HG03520 (cell line): ENCODE measurements around the gene PPFIBP2.

Experiments
- ATAC-seq: cut with Tn5 transposase; IDR thresholded peaks from one replicate; pipeline ENCODE4 v1.9.1; 2021; ENCODE audit warnings: mild to moderate bottlenecking, moderate library complexity; ENCODE audit not compliant: unreplicated experiment

The PPFIBP2 gene

DNA sequence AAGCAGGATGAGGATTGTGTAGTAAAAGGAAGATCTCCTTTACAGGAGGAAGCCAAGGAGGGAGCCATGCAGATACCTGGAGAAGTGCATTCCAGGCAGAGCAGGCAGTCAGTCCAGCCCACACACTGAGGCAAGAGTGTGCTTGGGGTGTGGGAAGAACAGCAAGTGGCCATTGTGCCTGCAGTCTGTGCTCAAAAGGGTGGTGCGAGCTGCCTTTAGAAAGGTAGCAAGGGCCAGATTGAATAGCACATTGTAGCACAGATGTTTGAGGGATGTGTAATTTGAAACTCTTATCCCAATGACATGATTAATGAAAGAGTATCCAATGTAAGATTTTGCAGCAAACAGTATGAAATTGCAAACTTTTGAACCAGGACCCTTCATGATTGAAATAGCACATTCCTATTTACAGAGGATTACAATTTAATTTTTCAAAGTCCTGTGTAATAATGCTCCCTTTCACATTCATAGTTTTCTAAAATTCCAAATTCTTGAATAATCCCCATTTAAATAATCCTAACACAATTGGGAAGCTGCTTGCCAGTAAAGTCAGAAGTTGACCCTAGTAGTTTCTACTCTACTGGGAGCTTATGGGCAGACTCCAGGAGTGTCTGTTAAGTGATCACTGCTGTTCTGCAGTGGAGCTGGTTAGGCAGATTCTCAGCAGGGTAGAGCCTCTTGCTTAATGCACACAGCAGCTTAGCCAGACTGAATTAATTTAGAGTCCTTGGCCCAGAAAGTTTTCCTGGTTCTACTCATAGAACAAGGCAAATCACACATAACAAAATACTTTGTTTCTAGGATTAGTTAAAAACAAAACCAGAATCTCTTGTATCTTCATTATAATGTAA, 81.4 kb downstream of the PPFIBP2 start:
- no peak for ATAC-seq

GRCh38 chr11:7595951-7596350, 82.2 kb downstream of the PPFIBP2 start:
- ATAC-seq = no peak

DNA sequence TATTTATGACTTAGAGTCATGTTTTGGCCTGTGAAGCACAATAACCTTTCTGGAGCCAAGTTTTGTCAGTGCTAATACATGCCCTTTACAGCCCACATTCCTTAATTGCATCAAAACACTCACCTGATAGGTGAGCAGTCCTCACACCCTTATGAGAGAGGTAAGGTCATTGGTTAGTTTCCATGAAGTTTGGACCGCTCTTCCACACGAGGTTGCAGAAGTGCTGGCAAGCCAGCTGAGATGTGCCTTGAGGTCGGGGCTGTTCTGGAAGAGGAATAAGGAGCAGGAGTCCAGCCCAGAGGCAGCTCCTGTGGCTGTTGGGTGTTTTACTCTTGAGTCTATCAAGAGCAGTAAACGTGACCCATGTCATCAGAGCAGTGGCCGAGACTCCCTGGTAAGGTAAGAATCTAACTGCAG, 83.2 kb downstream of the PPFIBP2 start:
- ATAC-seq = no peak

DNA sequence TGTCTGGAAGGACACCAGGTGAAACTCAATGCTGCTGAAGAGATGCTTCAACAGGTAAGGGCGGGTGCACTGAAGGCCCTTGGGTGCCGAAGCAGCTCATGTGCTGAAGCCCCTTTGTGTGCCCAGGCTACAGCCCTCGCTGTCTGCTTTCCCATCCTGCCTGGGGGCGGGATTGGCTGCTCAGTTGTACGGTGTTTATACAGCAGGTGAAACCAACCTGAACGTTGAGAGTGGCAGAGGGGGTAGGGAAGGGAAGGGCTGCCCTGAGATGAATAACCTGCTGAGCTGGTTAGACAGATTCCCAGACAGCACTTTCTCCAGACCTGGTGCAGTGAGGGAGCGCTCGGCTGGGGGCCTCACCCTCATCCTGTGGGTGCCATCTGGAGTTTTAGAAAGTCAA, 83.8 kb downstream of the PPFIBP2 start:
- no peak for ATAC-seq

- no peak for ATAC-seq
Observed at GRCh38 chr11:7599209-7599608, 85.4 kb downstream of the PPFIBP2 start.

- ATAC-seq = no peak
Observed at GRCh38 chr11:7600205-7600775, 86.5 kb downstream of the PPFIBP2 start.

- ATAC-seq = no peak
Observed at GRCh38 chr11:7603031-7603781, 89.4 kb downstream of the PPFIBP2 start.

GRCh38 chr11:7604331-7604955, 90.6 kb downstream of the PPFIBP2 start:
- ATAC-seq = no peak

DNA sequence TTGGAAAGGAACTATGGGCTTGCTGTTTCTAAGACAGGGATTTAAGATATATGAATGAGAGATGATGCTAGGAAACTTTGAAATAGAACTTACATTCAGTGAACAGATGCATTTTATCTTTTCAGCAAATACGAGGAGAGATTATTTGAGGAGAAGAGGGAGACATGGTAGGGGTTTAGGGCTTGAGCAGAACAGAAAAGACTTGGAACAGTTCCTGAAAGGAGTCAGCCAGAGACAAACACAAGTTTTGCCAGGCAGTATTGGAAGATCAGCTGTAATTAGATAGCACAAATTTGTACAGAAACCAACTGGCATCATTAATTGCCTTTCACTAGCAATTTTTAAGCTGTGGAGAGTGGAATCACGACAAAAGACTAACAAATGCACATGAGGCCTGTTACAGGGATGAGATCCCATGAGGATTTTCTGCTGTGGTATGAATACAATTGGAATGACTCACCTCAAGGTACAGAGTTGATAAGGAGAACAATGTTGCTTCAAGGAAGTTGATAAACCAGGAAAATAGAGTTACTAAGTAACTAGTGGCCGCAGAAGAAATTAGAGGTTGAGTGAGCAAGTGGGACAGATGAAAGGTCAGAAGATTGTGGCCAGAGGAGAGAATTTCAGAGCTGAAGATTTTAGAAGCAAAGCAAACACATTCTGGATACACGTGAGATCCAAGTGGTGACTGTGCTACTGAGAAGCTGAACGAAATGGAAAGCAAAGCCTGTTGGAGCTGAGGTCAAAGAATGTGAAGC, 91.6 kb downstream of the PPFIBP2 start:
- no peak for ATAC-seq

GRCh38 chr11:7606496-7606895, 92.7 kb downstream of the PPFIBP2 start:
- ATAC-seq = no peak

DNA sequence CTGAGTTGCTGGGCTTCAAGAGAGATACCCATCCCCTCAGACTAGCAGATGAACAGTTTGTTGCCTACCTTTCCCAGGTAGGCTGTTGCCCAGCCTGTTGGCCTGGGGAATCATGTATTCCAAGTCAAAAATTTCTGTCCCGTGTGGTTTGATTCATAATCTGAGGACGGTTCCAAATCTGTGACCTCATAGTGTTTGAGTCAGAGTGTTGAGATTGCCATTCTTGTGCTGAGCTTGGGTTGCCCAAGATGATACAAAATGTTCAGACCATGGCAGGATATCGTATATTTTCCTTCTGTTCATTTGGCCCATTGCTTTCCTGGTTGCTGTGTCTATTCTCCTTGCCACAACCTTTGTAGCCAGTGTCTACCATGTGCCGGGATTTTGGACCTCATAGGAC, 95.2 kb downstream of the PPFIBP2 start:
- ATAC-seq = no peak

GRCh38 chr11:7609521-7609920, 95.7 kb downstream of the PPFIBP2 start:
- no peak for ATAC-seq

DNA sequence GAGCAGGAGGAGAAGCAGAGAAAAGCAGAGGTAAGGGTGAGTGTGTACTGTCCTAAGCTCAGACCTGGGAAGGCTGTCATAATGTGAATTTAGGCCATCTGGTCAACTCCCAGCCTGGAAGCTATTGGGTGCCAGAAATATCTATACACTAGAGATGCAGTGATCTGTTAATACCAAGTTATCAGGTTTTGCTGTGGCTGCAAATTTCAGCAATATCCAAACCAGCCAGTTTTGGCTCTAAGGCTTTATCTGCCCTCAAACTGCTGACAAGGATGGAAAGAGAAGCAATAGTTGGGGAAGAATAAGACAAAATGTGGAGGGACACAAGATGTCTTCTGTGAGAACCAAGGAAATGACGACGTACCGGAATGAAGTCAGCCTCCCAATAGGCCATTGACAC, 96.6 kb downstream of the PPFIBP2 start:
- ATAC-seq = no peak

DNA sequence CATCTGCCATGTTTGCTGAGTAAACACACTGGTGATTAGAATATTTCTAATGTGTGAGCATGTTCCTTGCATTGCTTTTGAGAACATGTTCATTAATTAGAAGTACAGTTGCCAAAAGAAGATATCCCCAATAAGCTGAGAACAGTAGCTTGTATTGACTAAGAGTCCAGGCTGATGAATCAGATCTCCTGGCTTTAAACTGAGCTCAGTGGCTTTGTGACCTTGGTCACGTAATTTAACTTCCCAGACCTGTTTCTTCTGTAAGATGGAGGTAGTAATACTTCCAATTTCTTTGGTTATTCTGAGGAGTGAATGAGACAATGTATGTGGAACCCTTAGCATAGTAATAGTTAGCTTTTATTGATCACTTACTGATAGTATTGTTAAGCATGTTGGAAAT, 97.6 kb downstream of the PPFIBP2 start:
- ATAC-seq = no peak

DNA sequence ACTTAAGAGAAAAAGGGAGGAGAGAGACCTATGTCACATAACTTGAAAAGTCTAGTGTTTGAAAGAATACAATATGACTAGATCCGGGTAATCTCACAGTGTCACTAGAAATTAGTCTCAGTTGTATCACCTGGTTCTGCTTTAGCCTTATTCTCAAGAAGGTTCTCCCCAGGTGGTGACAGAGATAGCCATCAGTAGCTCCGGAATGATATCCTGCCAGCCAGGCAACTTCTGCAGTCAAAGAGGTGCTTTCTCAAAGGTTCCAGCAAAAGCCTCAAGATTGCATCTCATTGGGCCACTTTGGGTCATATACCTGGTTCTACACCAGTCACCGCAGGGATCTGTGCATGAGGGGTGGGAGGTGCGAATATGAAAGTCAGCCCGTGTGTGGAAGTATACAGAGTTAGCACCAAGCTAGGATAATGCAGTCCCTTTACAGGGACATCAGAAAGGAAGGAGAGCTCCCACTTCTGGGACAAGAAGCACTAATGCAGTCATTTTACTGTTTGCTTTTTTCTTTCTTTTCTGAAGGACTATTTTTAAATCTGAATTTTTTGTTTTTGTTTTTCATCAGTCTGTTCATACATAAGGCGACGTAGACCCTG, 98.4 kb downstream of the PPFIBP2 start:
- no peak for ATAC-seq

- ATAC-seq = no peak
Observed at GRCh38 chr11:7612661-7613393, 99.0 kb downstream of the PPFIBP2 start.

GRCh38 chr11:7613394-7613720, 99.6 kb downstream of the PPFIBP2 start:
- no peak for ATAC-seq

DNA sequence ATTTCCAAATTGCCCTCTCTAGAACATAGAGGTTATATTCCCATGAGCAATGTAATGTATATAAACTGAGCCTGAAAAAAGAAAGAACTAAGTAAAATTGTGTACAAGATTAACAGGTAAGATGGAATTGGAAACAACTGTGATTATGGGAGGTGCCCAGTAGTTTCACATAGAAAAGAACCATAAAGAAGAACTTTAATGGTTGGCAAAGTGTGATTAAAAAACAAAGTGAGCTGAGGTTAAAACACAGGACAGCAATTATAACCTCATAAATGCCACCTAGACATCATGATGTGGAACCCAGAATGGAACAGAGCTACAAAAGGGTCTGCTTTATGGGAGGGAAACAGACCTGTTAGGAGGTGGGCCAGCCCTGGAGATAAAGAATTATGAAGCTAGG, 100.9 kb downstream of the PPFIBP2 start:
- ATAC-seq = no peak

GRCh38 chr11:7617032-7617431, 103.2 kb downstream of the PPFIBP2 start:
- no peak for ATAC-seq

- ATAC-seq = no peak
Observed at GRCh38 chr11:7619322-7619721, 105.5 kb downstream of the PPFIBP2 start.
